Hypothalamus (tissue), 51 donors: ENCODE results near the gene SYNPO2L.

Experiments used
- DNase-seq, 51 donors: peaks; one replicate each; lab custom pipeline; 2025; lab: John Stamatoyannopoulos, UW

The SYNPO2L gene

DNA sequence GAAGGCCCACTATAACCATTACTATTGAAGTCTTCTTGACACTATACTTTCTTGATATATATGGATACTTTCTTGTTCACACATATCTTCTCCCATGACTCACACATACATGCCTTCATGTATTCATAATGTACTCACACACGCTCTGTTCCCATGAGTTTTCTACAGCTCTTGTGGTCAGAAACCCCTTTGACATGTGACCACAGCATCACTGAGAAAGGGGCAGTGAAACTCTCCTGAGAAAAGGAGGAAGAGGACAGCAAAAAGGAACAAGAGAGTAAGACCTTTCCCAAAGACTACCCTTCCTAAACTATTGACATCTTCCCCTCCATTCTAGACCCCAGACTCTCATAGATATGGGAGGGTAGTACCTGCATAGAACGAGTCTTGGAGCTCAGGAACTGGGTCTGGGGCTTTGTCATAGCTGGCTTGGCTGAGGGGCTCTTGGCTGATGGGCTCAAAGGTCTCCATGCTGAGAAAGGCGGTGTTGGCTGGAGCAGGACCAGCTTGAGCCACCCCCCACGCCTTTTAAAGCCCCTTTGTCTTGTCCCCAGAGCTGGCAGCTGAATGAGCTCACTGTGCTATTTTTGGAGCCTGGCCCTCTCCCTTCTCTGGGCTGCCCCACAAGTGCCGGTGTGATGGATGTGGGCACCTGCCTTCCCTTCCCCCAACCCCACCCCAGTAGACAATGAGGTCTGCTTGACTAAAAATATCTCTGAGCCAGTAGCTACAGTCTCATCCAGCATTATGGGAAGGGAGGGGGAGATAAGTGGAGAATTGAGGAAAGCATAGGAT lies 5.1 kb downstream of the SYNPO2L start:
- peak in 18 of 51 donors; percentile 1 to 29 (median 18) for DNase-seq

DNA sequence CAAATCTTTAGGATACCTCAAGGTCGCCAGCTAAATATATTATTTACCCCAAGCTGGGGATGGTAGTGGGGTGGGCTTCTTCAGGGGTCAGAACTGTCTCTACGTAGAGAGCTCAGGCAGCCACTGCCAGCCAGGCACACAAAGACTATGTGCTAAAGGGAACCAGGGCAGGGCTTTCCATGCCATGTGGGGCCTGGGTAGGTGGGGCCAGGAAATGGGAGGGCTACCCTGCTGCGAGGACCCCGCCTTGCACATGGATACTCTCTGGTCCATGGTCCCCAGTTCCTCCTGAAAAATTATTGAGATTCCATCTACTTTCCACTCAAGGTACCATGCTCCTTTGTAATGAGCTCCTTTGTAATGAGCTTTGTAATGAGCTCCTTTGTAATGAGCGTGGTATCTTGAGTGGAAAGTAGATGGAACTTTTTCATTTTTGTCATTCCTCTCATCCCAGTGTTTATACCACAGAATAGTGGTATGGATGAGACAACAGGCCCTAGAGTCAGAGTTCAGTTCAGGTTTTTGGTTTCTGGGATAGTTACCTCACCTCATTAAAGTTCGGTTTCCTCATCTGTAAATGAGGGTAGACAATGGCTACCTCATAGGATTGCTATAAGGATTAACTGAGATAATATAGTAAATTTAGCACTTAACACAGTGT lies 5.8 kb downstream of the SYNPO2L start:
- no peak for DNase-seq

DNA sequence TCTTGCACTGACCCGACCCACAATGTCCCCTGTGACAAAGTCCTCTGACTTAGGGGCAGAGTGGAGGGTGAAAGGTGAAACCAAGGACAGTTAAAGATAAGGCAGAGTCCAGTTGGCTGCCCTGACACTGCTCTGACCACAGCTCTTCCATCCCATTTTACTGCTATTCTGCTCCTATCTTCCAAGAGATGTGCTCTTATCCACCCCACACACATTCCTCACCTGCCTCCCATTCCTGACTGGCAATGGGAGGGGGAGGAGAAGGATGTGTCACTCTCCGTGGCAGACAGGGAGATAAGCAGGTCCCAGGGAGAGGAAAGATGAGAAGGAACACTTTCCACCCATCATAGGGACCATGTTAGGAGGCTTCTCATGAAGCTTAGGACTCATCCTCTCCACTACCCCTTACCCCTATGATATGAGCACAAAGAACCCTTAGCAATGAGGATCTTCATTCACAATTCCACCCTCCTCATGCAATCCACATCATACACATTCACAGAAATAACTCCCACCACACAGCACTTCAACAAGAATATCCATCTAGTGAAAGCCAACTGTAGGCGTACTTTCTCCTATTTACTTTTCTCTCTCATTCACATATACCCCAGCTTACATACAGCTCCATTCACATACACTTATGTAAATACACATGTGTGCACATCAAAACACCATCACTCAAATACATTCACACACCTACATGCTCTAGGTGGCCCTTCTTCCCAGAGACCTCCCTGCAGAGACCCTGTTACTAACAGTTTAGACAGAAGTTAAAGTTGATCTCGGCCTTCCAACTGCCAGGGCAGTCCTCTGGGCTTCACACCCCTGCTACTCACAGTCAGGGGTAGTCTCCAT lies 6.6 kb downstream of the SYNPO2L start:
- peak in 1 of 51 donors; percentile 14 for DNase-seq

DNA sequence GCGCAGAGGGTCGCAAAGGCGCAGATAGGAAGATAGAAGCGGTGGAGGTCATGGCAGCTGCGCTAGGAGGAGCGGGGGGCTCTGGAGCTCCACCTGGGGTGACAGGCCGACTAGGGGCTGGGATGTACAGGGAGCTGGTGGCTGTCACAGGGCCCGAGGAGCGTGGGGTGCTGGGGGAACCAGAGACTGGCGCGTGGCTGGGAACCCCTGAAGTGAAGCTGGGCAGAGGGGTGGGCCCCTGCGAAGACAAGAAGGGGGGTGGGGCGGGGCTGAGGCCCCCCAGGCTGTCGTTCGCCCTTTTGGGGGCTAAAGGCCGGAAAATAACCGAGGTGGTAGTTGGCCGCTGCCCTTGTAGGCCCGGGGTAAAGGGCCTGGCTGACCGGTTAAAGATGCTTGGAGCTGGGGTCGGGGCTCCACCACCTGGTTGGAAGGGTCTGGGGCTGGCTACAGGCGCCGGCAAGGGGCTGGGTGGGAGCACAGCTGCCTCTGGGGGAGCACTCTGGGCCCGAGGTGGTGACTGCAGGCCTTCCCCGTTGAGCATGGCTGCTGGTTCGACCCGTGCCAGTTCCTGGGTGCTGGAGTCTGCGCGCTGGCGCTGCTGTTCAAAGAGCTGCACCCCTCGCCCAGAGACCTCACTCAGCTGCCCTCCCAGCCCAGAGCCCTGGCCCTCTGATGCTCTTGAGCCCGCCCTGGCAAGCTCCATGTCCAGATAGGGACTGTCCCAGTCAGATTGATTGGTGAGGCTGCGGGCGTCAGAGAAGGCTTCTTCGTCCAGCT lies 7.8 kb downstream of the SYNPO2L start:
- DNase-seq: peak in 22 of 51 donors; percentile 6 to 43 (median 21)

DNA sequence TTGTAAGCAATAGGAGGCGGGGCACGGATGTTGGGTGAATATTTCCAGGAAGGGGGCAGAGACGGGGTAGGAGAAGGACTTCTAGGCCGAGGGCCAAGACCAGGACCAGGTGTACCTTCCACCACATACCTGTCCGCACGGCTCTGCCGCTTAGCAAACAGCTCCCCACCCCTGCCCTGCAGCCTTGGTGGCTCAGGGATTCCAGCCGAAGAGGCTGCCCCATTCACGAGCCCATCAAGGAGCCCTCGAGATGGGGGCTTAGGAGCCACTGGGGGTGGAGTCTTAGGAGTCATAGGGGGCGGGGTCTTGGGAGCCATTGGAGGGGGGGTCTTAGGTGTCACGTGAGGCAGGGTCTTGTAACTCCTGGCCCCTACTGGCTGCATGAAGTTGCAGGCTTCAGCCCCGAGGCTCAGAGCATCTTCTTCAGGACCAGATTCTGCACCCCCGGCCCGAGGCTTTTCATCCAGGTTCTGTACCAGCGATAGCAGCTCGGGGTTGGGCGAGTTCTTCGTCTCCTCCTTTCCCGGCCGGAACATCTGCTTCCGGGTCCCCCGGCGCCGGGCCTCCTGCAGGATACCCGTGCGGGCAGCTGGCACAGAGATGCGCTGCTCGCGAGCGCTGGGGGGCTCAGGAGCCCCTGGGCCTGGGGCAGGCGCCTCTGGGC lies 8.5 kb downstream of the SYNPO2L start:
- DNase-seq: peak in 43 of 51 donors; percentile 21 to 85 (median 44)

DNA sequence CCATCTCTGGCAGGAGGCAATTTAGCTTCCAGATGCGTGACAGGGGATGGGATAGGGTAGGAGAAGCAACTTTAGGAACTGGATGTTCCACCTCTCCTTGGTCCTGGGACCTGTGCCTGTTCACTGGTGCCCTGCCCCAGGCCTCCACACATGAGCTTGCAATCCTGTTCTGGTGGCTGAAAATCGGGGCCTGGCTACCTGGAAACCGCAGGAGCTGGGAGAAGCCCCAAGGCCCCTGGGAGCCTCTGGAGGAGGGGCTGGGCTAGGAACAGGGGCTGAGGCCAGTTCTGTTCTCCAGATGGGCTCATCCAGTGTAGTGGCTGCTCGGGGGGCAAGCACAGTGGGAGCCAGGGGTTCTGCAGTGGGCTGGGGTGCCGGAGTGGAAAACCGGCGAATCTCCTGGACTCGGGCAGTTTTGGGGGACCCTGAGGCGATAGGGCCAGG lies 9.2 kb downstream of the SYNPO2L start:
- peak in 1 of 51 donors; percentile 9 for DNase-seq

DNA sequence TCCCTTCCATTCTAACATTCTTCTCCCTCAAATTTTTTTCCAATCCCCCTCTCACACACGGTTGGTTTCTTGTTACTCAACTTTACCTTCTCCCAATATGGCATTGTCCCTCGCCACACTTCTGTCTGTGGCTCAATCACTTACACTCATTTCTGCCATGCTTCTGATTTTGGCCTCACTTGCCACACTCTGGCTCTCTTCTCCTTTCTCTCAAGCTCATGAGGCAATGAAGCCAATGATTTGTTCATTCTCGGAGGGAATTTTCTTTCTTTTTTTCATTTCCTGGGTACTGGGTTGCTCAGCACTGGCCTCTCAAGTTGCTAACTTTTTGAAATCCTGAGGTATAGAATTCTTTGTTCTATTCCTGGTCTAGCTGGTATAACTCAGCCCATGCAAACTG lies 10.6 kb downstream of the SYNPO2L start:
- DNase-seq: no peak

DNA sequence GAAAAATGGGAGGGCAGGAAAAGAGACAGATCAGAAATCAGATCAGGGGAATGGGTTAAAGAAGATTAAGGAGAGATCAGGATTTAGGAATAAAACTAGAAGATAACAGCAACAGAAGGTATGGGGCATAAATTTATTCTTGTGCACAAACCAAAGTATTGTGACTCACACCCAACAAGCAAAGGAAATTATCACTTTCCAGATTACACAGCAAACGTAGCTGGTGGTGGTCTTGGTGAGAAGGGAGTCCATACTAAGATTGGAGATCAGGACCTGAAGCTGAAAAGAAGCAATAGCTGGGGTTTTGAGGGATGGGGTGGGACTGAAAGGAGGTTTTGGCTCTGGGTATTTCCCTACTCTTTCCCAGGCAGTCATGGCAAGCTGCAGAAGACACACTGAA lies 11.1 kb downstream of the SYNPO2L start:
- DNase-seq: no peak

DNA sequence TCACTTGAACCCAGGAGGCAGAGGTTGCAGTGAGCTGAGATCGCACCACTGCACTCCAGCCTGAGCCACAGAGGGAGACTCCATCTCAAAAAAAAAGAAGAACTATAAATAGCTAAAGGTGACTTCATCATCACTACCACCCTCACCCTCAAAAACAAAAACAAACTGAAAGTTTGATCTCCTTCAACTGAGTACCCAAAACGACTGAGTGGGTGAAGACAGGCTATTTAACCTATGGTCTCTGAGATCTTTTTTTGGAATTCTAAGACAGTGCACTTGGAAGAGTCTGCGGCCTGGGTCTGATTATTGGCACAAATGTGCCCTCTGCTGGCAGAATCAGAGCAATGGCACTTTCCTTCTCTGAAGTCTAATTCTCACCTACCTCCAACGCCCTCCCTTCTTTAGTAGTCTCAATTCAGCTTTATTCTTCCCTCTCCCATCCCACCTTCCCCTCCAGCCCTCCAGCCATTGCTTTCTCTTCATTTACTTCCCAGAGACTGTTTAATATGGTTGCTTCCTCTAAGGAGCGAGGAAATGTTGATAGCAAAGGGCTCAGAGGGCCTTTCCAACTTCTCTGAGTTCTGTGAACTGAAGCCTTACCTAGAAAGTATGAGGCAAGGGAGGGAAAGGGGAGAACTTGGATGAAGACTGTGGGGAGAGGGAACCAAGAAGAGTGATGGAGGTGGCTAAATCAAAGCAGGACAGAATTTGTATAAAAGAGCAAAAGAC lies 11.7 kb downstream of the SYNPO2L start:
- DNase-seq: peak in 38 of 51 donors; percentile 2 to 72 (median 26)

DNA sequence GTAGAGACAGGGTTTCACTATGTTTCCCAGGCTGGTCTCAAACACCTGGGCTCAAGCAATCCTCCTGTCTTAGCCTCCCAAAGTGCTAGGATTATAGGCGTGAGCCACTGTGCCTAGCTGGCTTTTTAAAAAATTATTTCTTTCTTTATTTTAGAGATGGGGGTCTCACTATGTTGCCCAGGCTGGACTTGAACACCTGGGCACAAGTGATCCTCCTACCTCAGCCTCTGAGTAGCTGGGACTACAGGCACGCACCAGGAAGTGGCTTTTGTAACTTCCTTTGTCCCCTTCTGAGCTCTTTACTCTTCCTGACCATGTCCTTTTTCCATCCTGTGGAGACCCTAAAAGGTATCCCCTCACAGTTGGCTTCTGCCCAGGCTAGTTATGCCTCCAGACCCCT lies 12.5 kb downstream of the SYNPO2L start:
- no peak for DNase-seq

DNA sequence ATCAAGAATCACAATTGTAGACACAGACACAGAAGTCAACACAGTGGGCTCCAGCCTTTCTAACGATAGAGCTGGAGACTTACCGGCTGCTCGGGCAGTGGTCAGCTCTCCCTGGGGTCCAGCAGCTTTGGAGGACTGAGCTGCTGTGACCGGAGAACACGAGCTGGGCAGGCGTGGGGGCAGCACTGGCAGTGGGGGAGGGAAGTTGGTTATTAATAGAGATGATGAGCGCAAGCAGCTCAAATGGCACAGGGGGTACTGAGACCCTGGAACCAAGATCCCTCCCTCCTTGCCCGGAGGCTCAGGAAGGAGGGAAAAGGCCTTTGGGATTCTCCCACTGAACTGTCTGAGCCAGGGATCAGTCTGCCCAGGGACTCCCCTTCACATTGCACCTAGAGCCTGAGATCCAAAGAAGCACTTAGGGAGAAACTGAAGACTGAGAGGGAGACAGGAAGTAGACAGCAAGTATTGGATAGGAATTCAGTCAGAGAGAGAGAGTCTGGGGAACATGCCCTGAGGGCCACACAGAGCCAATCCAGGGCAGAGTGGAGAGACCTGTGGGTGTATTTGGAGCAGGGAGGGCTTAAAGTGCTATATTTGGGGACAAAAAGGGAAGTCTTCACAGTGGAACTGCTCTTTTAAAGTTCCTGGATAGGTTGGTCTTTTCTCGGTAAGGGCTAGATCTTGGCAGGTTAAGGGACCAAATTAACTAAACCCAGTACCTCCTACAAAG lies 14.3 kb downstream of the SYNPO2L start, which contains the start of gene MYOZ1:
TSS of gene MYOZ1 (minus strand) at position 147 of the 733 bp plus-strand sequence. CDS start 1,457 bp downstream, outside the sequence.
- no peak for DNase-seq

DNA sequence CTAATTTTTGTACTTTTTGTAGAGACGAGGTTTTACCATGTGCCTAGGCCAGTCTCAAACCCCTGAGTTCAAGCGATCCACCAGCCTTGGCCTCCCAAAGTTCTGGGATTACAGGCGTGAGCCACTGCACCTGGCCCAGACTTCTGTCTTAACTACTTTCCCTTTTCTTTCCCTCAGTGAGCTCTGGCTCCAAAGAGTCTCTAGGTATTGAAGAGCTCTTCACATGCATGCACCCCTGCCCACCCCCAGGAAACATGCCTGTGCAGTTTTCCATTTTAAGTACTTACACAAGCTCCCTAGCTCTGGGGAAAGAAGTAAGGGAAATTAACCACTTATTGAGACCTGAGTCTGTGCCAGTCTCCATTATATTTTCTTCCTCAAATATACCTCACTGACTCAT lies 16.5 kb downstream of the SYNPO2L start:
- no peak for DNase-seq

DNA sequence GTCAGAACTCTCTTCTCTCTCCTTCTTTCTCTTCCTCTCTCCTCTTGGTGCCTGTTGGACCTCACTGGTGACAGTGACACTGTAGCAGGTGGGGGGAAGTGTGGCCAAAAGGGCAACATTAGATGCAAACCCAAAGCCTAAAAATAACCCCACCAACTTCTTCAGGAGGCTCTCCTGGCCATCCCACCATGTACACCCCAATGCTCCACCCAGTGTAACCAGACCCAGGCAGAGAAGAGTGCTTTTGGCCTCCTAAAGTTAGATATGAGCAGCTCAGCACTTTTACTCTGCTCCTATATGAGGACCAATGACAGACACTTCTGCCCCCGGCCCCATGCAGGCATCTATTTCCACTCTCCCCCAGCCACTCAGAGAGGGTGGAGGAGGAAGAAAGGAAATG lies 20.0 kb downstream of the SYNPO2L start:
- no peak for DNase-seq

DNA sequence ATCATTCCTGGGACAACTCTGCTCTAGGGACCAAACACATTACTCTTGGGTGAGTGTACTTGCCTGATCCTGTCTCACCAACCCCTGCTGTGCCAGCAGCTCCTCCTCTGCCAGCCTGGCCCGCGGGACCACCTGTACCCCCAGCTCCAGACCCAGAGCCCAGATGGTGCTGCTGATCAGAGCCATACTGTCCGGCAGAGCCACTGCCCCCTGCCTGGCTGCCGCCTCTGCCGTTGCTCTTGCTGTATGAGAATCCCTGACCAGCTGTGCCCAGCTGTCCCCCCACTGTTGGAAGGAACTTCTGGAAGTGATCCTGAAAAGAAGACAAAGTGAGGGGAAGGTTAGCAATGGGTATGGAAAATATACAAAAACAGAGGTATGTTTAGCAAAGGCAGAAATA lies 21.4 kb downstream of the SYNPO2L start:
- no peak for DNase-seq

DNA sequence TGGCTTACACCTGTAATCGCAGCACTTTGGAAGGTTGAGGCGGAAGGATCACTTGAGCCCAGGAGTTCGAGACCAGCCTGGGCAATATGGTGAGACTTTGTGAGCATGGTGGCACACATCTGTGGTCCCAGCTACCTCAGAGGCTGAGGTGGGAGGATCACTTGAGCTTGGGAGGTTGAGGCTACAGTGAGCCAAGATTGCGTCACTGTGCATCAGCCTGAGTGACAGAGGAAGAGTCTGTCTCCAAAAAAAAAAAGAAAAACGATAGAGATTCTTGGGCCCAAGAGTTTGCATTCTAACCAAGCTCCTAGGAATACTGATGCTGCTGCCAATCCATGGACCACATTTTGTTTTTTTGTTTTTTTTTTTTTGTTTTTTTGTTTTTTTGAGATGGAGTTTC lies 26.7 kb downstream of the SYNPO2L start:
- DNase-seq: no peak

DNA sequence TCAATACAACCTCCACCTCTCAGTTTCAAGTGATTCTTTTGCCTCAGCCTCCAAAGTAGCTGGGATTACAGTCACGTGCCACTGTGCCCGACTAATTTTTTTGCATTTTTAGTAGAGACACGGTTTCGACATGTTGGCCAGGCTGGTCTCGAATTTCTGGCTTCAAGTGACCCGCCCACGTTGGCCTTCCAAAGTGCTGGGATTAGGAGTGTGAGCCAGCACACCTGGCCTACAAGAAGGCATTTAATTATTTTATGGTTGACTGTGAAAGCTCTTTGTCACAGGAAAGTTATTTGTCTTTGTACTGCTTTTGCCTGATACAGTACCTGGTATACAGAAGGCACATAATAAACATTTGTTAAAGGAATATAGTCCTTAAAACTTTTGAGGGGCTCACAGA lies 27.4 kb downstream of the SYNPO2L start:
- no peak for DNase-seq

DNA sequence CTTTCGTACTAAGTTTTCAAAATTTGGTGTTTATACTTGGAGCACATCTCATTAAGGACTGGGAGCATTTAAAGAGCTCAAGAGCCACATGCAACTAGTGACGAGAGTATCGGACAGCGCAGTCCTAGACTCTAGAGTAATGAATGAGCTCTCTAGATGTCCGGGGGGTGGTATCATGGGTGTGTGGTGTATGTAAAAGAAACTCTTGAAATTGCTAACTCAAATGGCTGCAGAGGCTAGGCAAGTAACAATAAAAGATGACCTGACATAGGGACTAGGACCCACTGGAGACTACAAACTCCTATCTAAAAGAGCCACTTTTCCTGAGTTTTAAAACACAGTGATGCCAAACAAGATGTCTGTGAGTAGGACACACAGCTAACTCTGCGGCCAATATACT lies 28.5 kb downstream of the SYNPO2L start:
- DNase-seq: no peak
